Muscle layer of colon (tissue), 2 donors: ENCODE data around the gene BTNL9.
A peak's percentile ranks its signal among the peaks of the same experiment; 100 is the strongest.
"Not testable (repeated sequence)": the region's sequence is repeated elsewhere in the genome, so short reads cannot be mapped to it uniquely, and the experiment has no call there.

Experiments
- H3K27ac ChIP-seq: one replicate; pipeline ENCODE4 v1.7.0; 2013; ENCODE audit warnings: low read depth, mild to moderate bottlenecking, low read length, moderate library complexity
- H3K27me3 ChIP-seq, 2 donors: one replicate each; pipeline ENCODE4 v1.7.0; 2013; ENCODE audit warnings: low read length in 2 of 2, mild to moderate bottlenecking in 2 of 2; ENCODE audit not compliant: insufficient read depth in 2 of 2, control insufficient read depth in 1 of 2
- H3K36me3 ChIP-seq: one replicate; pipeline ENCODE4 v1.7.0; 2013; ENCODE audit warnings: mild to moderate bottlenecking, low read length; ENCODE audit not compliant: insufficient read depth
- H3K4me1 ChIP-seq: one replicate; pipeline ENCODE4 v1.7.0; 2013; ENCODE audit warnings: mild to moderate bottlenecking, low read length; ENCODE audit not compliant: insufficient read depth
- H3K4me3 ChIP-seq, 2 donors: one replicate each; pipeline ENCODE4 v1.7.0; 2013; ENCODE audit warnings: low read length in 2 of 2, low read depth in 1 of 2, mild to moderate bottlenecking in 1 of 2, moderate library complexity in 1 of 2
- H3K9ac ChIP-seq: one replicate; pipeline ENCODE4 v1.7.0; 2013; ENCODE audit warnings: low read length
- H3K9me3 ChIP-seq: one replicate; pipeline ENCODE4 v1.7.0; 2013; ENCODE audit warnings: mild to moderate bottlenecking, low read length
- donor health status: abdominal sarcoma.
- donor health status: Adenocarcinoma of cecum.

BTNL9 gene

DNA sequence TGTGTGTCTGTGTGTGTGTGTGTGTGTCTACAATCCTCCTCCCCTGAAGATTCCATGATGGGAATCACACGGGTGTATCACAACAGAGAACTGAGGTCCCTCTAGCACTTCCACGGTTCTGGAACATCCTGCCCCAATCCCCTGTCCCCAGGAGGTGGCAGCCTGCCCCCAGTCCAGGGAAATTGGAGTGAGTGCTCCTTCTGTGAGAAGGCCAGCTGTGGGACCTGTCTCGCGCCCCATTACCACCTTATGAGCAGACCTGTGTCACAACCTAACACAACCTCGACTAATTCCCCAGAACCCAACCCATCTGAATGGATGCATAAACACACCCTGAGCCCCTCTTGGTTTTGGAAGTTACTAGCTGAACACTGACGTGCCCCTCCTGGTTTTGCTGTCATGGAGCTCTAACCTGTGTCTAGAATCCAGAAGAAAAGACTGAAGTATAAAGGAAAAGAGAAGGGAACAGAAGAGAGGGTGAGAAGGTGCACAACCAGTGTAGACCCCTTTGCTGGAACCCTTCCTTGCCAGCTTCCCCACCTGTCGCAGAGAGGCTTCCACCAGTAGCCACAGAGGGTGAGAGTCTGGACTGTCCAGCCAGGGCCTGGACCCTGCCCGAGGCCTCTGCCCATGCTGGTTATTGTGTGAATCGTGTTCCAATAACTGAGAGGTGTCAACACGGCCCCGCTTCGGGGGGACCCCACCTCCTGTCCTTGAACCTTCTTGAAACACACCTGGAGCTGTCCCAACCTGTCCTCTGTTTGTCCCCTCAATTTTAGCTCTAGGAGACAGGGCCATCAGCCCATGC, 3.4 kb downstream of the BTNL9 start:
- H3K36me3 ChIP-seq, result no peaks in the 10 kb centered on the region
- H3K9ac ChIP-seq, result no peak overlapping the region
- H3K4me1 ChIP-seq, result no peaks in the 10 kb centered on the region
- H3K27ac ChIP-seq, result no peak overlapping the region
- H3K27me3 ChIP-seq, result peaks cover 10 to 25% of the 10 kb centered on the region in 2 donors
- H3K9me3 ChIP-seq, result no peaks in the 10 kb centered on the region
- H3K4me3 ChIP-seq, result no peak overlapping the region

DNA sequence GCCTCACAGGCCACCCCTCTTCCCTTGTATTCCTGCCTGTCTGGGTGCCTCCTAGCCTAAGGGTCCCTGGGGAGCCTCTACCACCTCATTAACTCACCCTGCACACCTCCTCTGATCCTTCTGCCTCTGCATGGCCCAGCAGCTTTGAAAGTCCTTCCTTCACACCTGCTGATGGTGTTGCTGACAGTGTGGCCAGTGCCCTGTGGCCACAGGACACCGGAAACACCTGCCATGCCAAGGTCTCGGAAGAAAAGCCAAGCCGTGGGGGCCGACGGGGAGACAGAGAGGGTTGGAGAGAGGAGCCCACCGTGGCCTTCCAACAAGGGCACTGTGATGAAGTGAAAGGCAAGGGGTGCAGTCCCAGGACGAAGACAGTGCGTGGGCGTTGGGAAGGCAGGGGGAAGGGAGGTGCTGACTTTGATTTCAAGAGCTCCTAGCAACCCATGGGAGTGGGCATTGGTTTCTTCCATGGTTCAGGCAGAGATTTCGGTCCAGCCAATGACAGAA, 4.1 kb downstream of the BTNL9 start:
- Histone ChIP-seq H3K4me3 (no peak overlapping the region), H3K9ac (no peak overlapping the region), H3K36me3 (no peaks in the 10 kb centered on the region), H3K27me3 (peaks cover 13 to 25% of the 10 kb centered on the region in 2 donors), H3K9me3 (no peaks in the 10 kb centered on the region), H3K27ac (no peak overlapping the region), H3K4me1 (no peaks in the 10 kb centered on the region)

DNA sequence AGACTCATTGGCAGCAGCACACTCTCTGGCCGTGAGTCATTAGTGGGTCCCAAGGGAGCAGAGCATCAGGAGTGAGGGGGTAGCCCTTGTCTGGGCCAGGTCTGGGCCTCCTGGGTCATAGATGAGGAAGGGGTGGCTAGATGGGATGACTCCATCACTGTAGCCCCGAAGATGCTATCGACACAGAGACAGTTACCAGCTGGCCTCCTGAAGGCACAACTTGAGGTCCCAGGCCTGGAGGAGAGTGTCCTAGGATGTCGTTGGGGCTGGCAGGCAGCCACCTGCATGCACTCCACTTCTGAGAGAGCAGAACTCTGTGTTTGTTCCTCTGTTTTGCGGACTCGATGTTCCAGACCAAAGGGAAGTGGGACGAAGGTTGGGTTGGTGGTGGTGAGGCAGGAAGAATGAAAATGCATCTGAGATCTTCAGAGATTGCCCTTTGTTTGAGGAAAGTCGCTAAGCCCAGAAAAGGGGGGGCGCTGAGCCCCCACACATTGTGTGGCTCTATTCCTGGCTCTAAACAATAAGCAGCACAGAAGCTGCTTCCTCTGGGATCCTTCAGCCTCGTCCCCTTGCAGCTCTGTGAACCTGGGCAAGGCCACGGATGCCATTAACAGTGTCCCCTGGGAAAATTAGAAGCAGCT, 4.7 kb downstream of the BTNL9 start:
- Histone ChIP-seq H3K4me3 (no peak overlapping the region), H3K36me3 (no peaks in the 10 kb centered on the region), H3K27ac (no peak overlapping the region), H3K4me1 (no peaks in the 10 kb centered on the region), H3K27me3 (peaks cover 19 to 27% of the 10 kb centered on the region in 2 donors), H3K9me3 (no peaks in the 10 kb centered on the region), H3K9ac (no peak overlapping the region)

DNA sequence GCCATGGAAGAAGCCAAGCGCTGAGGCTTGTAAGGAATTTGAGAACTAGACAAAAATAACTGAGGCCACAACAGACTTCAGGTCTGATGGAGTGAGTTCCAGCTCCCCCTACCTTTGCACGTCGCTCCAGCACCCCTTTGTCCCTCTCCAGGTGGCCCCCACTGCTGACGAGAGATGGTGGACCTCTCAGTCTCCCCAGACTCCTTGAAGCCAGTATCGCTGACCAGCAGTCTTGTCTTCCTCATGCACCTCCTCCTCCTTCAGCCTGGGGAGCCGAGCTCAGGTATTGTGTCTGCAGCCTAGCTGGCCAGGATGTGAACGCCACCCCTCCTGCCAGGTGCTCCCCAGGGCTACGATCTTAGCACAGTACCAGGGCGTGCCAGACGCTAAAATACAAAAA, 5.2 kb downstream of the BTNL9 start:
- H3K36me3 ChIP-seq, result no peaks in the 10 kb centered on the region
- H3K9ac ChIP-seq, result no peak overlapping the region
- H3K4me1 ChIP-seq, result no peaks in the 10 kb centered on the region
- H3K9me3 ChIP-seq, result no peaks in the 10 kb centered on the region
- no peak overlapping the region for H3K27ac ChIP-seq
- peaks cover 24 to 33% of the 10 kb centered on the region in 2 donors for H3K27me3 ChIP-seq
- no peak overlapping the region for H3K4me3 ChIP-seq

DNA sequence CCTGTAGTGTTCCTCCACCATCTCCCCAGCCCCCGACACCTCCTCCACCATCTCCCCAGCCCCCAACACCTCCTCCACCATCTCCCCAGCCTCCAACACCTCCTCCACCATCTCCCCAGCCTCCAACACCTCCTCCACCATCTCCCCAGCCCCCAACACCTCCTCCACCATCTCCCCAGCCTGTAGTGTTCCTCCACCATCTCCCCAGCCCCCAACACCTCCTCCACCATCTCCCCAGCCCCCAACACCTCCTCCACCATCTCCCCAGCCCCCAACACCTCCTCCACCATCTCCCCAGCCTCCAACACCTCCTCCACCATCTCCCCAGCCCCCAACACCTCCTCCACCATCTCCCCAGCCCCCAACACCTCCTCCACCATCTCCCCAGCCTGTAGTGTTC, 5.8 kb downstream of the BTNL9 start:
- not testable (repeated sequence) for H3K9me3 ChIP-seq, H3K9ac ChIP-seq, H3K4me3 ChIP-seq, H3K36me3 ChIP-seq, H3K27ac ChIP-seq, H3K4me1 ChIP-seq
- H3K27me3 ChIP-seq, result peaks cover 26 to 38% of the 10 kb centered on the region in 2 donors

DNA sequence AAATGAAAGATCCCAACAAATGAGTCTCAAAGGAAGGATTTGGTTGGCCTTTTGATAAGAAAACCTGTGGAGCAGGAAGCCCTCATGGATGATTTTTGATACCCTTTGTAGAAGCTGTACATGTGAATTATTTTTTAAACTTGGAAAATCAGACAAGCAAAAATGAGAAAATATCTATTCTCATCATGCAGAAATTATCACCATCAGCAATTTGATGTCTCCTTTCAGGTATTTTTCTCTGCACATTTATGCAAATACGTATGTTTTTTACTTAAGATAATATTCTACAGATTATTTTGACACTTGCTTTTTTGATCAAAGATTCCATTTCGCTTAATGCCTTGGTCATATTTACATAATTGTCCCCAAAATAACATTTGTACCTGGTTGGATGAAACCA, 7.2 kb downstream of the BTNL9 start:
- Histone ChIP-seq H3K27ac (no peak overlapping the region), H3K27me3 (peaks cover 30 to 44% of the 10 kb centered on the region in 2 donors), H3K36me3 (no peaks in the 10 kb centered on the region), H3K4me3 (no peak overlapping the region), H3K4me1 (no peaks in the 10 kb centered on the region), H3K9ac (no peak overlapping the region), H3K9me3 (no peaks in the 10 kb centered on the region)

GRCh38 chr5:181047921-181048320, 7.9 kb downstream of the BTNL9 start:
- Histone ChIP-seq H3K9me3 (no peaks in the 10 kb centered on the region), H3K36me3 (no peaks in the 10 kb centered on the region), H3K4me1 (no peaks in the 10 kb centered on the region), H3K4me3 (no peak overlapping the region), H3K27me3 (peaks cover 31 to 48% of the 10 kb centered on the region in 2 donors), H3K27ac (no peak overlapping the region), H3K9ac (no peak overlapping the region)

- no peak overlapping the region for H3K27ac ChIP-seq
- H3K9me3 ChIP-seq, result no peaks in the 10 kb centered on the region
- no peak overlapping the region for H3K4me3 ChIP-seq
- peaks cover 37 to 64% of the 10 kb centered on the region in 2 donors for H3K27me3 ChIP-seq
- no peak overlapping the region for H3K9ac ChIP-seq
- no peaks in the 10 kb centered on the region for H3K36me3 ChIP-seq
- H3K4me1 ChIP-seq, result peaks cover 7% of the 10 kb centered on the region
Measured at GRCh38 chr5:181050016-181050415, 9.9 kb downstream of the BTNL9 start.

GRCh38 chr5:181051841-181052671, 12.0 kb downstream of the BTNL9 start:
- peaks cover 7% of the 10 kb centered on the region for H3K4me1 ChIP-seq
- peaks cover 38 to 63% of the 10 kb centered on the region in 2 donors for H3K27me3 ChIP-seq
- peak overlapping the region in 1 of 2 donors; percentile 41 for H3K4me3 ChIP-seq
- H3K9ac ChIP-seq, result no peak overlapping the region
- H3K9me3 ChIP-seq, result no peaks in the 10 kb centered on the region
- no peak overlapping the region for H3K27ac ChIP-seq
- no peaks in the 10 kb centered on the region for H3K36me3 ChIP-seq

DNA sequence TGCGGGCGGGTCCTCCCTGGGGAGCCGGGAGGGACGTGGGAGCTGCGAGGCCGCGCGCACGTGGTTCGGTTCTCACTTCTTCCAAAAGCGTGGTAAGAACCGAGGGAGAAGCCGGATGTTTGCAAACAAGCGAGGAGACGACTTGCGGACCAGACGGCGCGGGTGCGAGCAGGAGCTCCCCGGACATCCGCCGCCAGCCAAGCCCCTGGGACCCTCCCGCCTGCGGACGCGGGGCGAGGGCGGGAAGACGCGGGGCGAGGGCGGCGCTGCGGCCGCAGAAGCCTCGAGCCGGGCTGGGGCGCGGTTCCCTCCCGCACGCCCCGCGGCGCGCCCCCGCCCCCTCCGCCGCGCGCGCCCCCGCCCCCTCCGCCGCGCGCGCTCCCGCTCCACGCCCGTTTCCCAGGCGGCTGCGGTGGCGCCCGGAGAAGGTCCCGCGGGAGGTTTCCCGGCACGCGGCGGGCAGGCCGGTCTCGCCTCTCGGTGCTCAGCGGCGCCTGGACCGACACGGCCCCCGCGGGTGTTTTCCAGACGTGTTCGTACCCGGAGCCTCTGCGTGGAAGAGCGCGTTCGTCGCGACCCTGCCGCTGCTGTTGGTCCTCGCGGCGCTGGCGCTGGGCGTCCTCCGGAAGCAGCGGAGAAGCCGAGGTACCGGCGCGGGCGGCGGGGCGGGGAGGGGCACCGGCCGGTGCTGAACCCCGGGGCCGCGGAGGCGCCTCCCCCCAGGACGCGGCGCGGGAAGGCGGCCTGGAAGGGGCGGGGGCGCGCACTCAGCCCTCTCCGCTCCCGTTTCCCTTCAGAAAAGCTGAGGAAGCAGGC, 12.8 kb downstream of the BTNL9 start:
- no peak overlapping the region for H3K27ac ChIP-seq
- H3K4me1 ChIP-seq, result peaks cover 7% of the 10 kb centered on the region
- no peaks in the 10 kb centered on the region for H3K9me3 ChIP-seq
- H3K9ac ChIP-seq, result no peak overlapping the region
- H3K36me3 ChIP-seq, result no peaks in the 10 kb centered on the region
- H3K27me3 ChIP-seq, result peaks cover 38 to 63% of the 10 kb centered on the region in 2 donors
- peak overlapping the region; percentile 41 to 45 for H3K4me3 ChIP-seq
